ENCODE measurements around the gene MRPS14.

- TF ChIP-seq CTCF (IDR thresholded peaks at IDR 0.05) (no peak), POLR2A (IDR thresholded peaks at IDR 0.05) (no peak)
These were observed 1.5 kb upstream of the MRPS14 start for GRCh38 chr1:175024773-175025172.
